HG03025 (cell line): ENCODE results near the gene ARL8B.
"Not testable (repeated sequence)": the region's sequence is repeated elsewhere in the genome, so short reads cannot be mapped to it uniquely, and the experiment has no call there.

Source experiments
- ATAC-seq: cut with Tn5 transposase; IDR thresholded peaks from one replicate; pipeline ENCODE4 v1.9.1; 2021; ENCODE audit warnings: mild to moderate bottlenecking, moderate library complexity; ENCODE audit not compliant: unreplicated experiment, low FRiP score

ARL8B gene

DNA sequence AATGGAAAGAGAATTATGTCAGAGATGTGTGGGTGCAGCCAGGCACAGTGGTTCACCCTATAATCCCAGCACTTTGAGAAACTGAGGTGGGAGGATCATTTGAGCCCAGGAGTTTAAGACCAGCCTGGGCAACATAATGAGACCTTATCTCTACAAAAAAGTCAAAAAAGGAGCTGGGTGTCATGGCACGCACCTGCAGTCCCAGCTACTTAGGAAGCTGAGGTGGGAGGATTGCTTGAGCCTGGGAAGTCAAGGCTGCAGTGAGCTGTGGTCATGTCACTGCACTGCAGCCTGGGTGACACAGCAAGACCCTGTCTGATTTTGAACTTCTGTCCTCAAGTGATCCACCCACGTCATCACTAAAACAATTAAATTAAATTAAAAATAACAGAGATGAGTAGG lies 15.2 kb upstream of the ARL8B start:
- ATAC-seq: not testable (repeated sequence)

DNA sequence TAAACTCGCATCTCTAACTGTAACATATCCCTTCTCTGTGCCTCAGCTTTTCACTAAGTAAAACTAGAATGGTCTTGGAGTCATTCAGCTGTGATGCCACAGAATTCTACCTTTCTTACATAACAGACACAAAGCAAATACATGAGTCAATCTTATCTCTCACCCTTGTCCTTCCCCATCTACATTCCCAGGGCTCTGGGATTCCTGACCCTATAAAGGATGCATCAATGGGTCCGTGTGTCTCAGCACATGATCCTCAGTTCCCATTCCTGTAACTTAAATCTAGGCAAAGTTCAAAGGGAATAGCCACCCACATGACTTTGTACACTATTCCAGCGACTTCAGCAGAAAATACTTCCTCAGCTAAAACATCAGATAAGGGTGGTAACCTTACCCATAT lies 11.8 kb upstream of the ARL8B start:
- no peak for ATAC-seq

DNA sequence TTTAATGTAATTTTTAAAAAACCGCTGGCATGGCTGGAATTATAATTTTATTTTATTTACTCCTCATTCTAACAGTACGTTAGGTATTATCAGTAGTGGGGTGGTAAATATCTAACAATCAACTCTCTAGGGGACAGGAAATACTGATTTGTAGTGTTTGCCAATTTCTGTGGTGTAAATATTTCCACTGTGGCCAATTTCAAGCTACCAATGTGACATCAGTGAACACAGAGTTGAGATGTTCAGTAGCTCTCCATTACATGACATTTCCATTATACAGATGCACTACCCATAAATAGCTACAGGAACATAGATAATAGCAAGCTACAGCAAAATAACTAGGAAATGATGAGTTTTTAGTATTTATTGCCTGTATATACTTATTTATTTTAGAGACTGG lies 10.0 kb upstream of the ARL8B start:
- ATAC-seq: no peak

- ATAC-seq: not testable (repeated sequence)
These were observed 8.4 kb upstream of the ARL8B start for GRCh38 chr3:5113726-5114125.

GRCh38 chr3:5115506-5116162 lies 6.5 kb upstream of the ARL8B start:
- peak; percentile 76 for ATAC-seq

- ATAC-seq: no peak
These were observed 5.6 kb upstream of the ARL8B start for GRCh38 chr3:5116538-5116937.

GRCh38 chr3:5120446-5120845 lies 1.6 kb upstream of the ARL8B start:
- no peak for ATAC-seq

- peak; percentile 26 for ATAC-seq
These were observed 932 bp downstream of the ARL8B start for GRCh38 chr3:5122741-5123706.

DNA sequence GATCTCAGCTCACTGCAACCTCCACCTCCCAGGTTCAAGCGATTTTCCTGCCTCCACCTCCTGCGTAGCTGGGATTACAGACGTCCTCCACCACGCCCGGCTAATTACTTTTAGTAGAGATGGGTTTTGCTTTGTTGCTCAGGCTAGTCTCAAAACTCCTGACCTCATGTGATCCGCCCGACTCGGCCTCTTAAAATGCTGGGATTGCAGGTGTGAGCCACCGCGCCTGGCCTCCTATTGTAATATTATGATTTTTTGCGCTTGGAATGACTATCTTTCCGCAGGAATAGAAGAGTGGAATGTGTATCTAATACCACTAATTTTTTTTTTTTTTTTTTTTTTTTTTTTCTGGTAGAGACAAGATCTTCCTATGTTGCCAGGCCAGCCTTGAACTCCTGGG lies 1.8 kb downstream of the ARL8B start:
- no peak for ATAC-seq

DNA sequence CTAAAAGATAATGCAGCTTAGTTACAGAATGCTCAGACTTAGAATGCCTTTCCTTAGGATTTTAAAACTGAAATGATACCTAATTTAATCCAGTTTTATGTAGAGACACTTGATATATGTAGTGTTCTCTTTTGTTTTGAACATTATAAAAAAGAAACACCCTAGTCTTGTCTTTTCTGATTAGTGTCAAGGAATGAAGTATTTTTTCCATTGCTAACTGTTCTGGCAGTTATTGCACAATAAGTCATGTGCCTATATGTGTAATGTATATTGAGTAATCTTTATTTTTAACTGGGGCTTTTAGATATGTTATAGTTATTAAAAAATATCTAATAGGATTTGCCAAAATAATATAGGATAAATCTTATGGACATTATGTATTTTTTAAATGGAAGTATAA lies 4.5 kb downstream of the ARL8B start:
- ATAC-seq: no peak

DNA sequence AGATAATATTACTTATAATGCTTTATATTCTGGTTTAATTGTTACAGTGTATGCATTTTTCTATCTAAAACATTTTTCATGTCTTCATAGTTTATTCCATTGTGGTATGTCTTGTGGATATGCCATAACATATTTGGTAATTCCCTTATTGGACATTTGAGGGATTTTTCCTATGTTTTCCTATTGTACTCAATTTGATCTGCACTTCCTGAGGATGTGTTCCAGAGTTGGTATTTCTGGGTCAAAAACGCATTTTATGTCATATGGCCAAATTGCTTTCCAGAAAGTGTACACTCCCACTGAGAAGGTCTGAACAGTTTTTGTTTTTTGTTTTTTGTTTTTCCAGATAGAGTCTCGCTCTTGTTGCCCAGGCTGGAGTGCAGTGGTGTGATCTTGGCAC lies 6.8 kb downstream of the ARL8B start:
- no peak for ATAC-seq

DNA sequence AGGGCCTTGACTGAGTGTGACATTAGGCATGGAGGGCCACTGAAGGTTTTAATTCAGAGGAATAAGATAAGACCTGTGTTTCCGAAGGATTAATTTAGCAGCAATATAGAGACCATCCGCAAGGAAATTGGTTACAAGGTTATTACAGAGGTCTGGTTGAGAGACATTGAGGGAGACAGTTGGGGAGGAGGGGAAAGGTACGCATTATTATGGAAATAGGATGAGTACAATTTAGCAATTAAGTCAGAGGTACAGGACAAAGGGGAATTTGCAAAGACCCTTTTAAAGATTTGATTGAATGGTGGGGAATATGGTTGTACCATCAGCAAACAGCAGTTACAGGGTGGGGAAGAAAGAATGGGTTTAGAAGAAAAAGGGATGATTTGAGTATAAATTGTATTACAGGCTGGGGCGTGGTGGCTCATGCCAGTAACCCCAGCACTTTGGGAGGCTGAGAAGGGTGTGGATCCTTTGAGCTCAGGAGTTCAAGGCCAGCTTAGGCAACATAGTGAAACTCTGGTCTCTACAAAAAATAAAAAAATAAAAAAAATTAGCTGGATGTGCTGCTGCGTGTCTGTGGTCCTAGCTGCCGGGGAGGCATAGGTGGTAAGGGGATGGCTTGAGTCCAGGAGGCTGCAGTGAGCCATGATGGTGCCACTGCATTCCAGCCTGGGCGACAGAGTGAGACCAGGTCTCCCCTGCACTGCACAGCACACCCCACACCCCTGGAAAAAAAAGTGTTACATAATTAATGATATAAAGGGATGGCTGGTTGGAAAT lies 11.3 kb downstream of the ARL8B start:
- no peak for ATAC-seq

DNA sequence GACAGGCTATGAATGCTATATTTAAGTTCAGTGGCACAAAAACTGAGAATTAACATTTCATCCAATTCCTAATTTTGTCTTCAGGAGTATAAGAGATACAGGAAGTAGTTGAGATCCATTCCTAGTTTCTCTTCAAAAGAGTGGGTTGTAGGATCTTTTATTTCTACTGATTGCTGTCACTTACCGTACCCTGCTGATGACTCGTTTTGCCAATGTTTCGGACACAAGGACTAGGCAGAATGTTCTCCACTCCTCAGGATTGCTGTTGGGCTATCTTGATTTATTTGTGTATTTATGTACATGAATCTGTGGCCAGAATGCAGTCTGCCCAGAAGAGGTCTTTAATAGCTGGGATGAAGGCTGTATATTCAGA lies 11.9 kb downstream of the ARL8B start:
- no peak for ATAC-seq

DNA sequence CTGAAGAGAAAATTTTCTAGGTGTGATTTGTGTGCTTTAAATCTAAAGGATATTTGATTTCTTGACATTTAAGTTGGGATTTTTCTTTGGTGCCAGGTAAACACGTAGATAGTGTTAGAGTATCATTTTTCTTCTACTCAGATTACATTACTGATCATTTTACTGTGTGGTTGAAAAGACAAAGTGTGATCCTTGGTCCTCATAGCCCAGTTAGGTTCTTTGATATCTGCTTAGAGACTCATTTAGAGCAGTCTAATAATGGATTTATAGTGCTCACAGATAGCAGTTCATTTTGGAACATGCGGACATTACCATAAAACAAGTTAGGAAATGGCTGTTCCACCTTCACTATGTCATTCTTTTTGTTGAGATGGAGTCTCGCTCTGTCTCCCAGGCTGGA lies 12.4 kb downstream of the ARL8B start:
- ATAC-seq: no peak

GRCh38 chr3:5136211-5136918 lies 14.3 kb downstream of the ARL8B start:
- ATAC-seq: peak; percentile 50

DNA sequence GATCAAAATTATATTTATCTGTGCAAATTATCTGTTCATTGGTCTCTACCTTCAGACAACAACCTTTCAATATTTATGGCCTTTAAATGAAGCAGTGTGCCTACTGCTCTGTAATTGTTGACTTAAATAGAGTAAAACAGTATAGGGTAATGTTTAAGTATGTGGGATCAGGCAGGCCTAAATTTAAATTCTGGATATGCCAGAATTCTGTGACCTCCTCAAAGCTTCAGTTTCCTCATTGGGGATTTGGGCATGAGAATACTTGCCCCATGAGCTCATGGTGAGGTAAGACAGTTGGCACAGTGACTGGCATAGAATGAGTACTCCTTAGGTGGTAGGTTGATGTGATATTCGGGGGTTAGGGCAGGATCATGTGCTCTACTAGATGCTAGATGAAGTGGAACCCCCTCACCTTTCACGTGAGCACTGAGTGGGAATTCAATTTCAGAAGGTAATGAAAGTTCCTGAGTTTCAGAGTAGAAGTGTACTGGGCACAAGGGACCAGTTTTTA lies 14.9 kb downstream of the ARL8B start:
- no peak for ATAC-seq

- no peak for ATAC-seq
These were observed 16.3 kb downstream of the ARL8B start for GRCh38 chr3:5138214-5138981.

GRCh38 chr3:5140230-5140621 lies 18.1 kb downstream of the ARL8B start:
- ATAC-seq: no peak

DNA sequence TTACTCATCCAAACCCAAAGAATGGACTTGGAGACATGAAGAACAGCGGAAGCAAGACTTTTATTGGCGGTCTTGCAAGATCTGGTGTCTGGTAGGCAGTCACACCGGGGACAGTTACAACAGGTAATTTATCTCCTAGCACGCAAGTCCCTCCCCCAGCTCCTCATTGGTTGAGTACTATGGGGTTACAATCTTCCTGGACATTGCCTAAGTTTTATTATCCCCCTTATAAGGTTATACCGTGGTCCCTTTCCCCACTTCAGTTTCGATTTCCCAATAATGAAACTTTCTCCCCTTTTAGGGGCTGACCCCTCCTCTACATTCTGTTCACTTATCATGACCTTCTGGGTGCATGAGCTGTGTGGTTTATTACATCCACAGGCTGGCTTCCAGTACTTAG lies 18.7 kb downstream of the ARL8B start:
- ATAC-seq: no peak

- no peak for ATAC-seq
These were observed 19.7 kb downstream of the ARL8B start for GRCh38 chr3:5141760-5142159.
